ENCODE measurements around the gene DENND4A. TPM values are rescaled to one million over a fixed set of nuclear protein-coding genes. Genes with fewer than 3 reads are reported as not detected.

Gene DENND4A
- total and polyA plus RNA-seq, 9 of the 15 experiments (the other 6 are each of a cell fraction or from before 2014, with no cell fraction given): 6.8 to 32.3 (median 19.9) TPM

GRCh38 chr15:65818927-65819562 is 27.0 kb upstream of the DENND4A start (continued):
- TF ChIP-seq ZNF655 (CRISPR knock-in tag; IDR thresholded peaks at IDR 0.05) (no peak), KDM4B (IDR thresholded peaks at IDR 0.05; ENCODE audit: borderline replicate concordance in 2 of 2, low read depth in 1 of 2) (0 out of 4 replicates have a peak, but pooled peaks of 1 of the 2 experiments have one; percentile 29), FOXJ2 (tag; IDR thresholded peaks at IDR 0.05) (peak; percentile 96), ZBTB40 (IDR thresholded peaks at IDR 0.05) (no peak), ZBTB40 (CRISPR knock-in tag; IDR thresholded peaks at IDR 0.05) (no peak), GTF2F1 (IDR thresholded peaks at IDR 0.05; ENCODE audit: low read depth, low read length) (no peak), CREB1 (IDR thresholded peaks at IDR 0.05) (no peak), CREB1 (CRISPR knock-in tag; IDR thresholded peaks at IDR 0.05) (no peak), HOMEZ (CRISPR knock-in tag; IDR thresholded peaks at IDR 0.05) (no peak), CEBPG (CRISPR knock-in tag; IDR thresholded peaks at IDR 0.05) (no peak), CEBPG (tag; conservative IDR thresholded peaks at IDR 0.05 in 1 of 2, IDR thresholded peaks at IDR 0.05 in 1 of 2) (no peak), ZBTB17 (CRISPR knock-in tag; IDR thresholded peaks at IDR 0.05) (no peak), ZNF830 (CRISPR knock-in tag; IDR thresholded peaks at IDR 0.05) (no peak), FOXP4 (CRISPR knock-in tag; IDR thresholded peaks at IDR 0.05; ENCODE audit: borderline replicate concordance) (no peak)
